SU-DHL-6 (cell line): ENCODE results near the gene BRDT.

Source experiments
- H2AFZ ChIP-seq: fragments of 200-600 bp; sonication (generic); 2 replicates; pipeline ENCODE4 v1.6.1; 2014; ENCODE audit warnings: low read depth, mild to moderate bottlenecking, moderate library complexity, mixed read lengths, antibody characterized with exemption, low read length; ENCODE audit not compliant: severe bottlenecking
- H3F3A ChIP-seq: fragments of 200-600 bp; shearing (Covaris generic); 2 replicates; pipeline ENCODE4 v1.6.0; 2016; ENCODE audit warnings: antibody characterized with exemption, mild to moderate bottlenecking; ENCODE audit not compliant: insufficient read depth
- H3K27ac ChIP-seq: fragments of 200-600 bp; sonication (generic); 2 replicates; pipeline ENCODE4 v1.5.1; 2016; ENCODE audit warnings: low read depth, mild to moderate bottlenecking, low read length, moderate library complexity, mixed read lengths
- H3K27me3 ChIP-seq: fragments of 200-600 bp; sonication (generic), shearing (Covaris generic); 2 replicates; pipeline ENCODE4 v1.6.0; 2014; ENCODE audit warnings: mild to moderate bottlenecking, low read length
- H3K36me3 ChIP-seq: fragments of 200-600 bp; sonication (generic); 2 replicates; pipeline ENCODE4 v1.6.1; 2014; ENCODE audit warnings: mild to moderate bottlenecking, low read length, mixed read lengths
- H3K4me2 ChIP-seq: fragments of 300-600, 200-600 bp; shearing (Covaris generic), sonication (generic); 2 replicates; pipeline ENCODE4 v1.6.0; 2014; ENCODE audit warnings: low read length, low read depth, mild to moderate bottlenecking; ENCODE audit not compliant: poor library complexity, severe bottlenecking
- H3K4me3 ChIP-seq: fragments of 200-600 bp; sonication (generic); 2 replicates; pipeline ENCODE4 v1.5.1; 2014; ENCODE audit warnings: antibody characterized with exemption, low read length, mild to moderate bottlenecking, mixed read lengths; ENCODE audit not compliant: insufficient read depth, poor library complexity, severe bottlenecking
- H3K79me2 ChIP-seq: fragments of 200-600 bp; sonication (generic); 2 replicates; pipeline ENCODE4 v1.6.1; 2014; ENCODE audit warnings: mild to moderate bottlenecking, low read length, moderate library complexity; ENCODE audit not compliant: insufficient read depth
- H3K9ac ChIP-seq: fragments of 200-600 bp; sonication (generic); 2 replicates; pipeline ENCODE4 v1.7.0; 2014; ENCODE audit warnings: mild to moderate bottlenecking, low read length
- H3K9me2 ChIP-seq: fragments of 200-600 bp; sonication (generic); replicated peaks from 2 replicates; pipeline ENCODE4 v1.6.1; 2014; ENCODE audit warnings: low read length; ENCODE audit not compliant: insufficient read depth
- H3K9me3 ChIP-seq: fragments of 200-600 bp; sonication (generic); 2 replicates; pipeline ENCODE4 v1.6.1; 2014; ENCODE audit warnings: low read length, mixed read lengths; ENCODE audit not compliant: insufficient read depth
- H4K20me1 ChIP-seq: fragments of 200-600 bp; sonication (generic); 2 replicates; pipeline ENCODE4 v1.6.1; 2014; ENCODE audit warnings: low read depth, mild to moderate bottlenecking, antibody characterized with exemption, low read length, moderate library complexity, mixed read lengths
- EZH2phosphoT487 ChIP-seq: fragments of 200-600 bp; sonication (generic), shearing (Covaris generic); conservative IDR thresholded peaks from 2 replicates; pipeline ENCODE4 v1.6.1; 2018; ENCODE audit warnings: mild to moderate bottlenecking, antibody characterized with exemption, low read length, moderate library complexity, mixed read lengths
- TF ChIP-seq, protein P1 (sequence below): fragments of 200-600 bp; sonication (generic); IDR thresholded peaks from one replicate; pipeline ENCODE4 v1.5.1; 2017; ENCODE audit warnings: antibody characterized with exemption, mild to moderate bottlenecking, low read length, moderate library complexity; ENCODE audit not compliant: insufficient read depth, poor library complexity, severe bottlenecking

The BRDT gene

DNA sequence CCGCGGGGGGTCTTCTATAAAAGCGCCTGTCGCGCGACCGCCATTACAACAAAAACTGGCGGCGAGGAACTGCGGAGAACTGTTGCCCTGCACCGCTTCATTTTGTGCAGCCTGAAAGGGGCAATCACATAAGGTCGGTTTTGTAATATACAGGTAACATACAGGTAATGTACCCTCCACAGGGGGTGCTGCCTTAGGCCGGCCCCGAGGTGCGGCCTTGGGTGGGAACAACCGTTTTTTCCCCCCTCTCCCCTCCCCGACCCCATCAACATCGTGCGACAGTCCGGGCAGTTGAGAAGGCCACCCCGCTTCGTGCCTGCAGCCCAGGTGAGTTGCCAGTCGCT, at the start of gene BRDT:
Gene BRDT (plus strand): TSS at position 46 of the 344 bp plus-strand sequence. CDS start 13,354 bp downstream, outside the sequence.
- H3K9ac ChIP-seq: no peak within 1 kb of the TSS
- H3K4me2 ChIP-seq: no peak within 1 kb of the TSS

DNA sequence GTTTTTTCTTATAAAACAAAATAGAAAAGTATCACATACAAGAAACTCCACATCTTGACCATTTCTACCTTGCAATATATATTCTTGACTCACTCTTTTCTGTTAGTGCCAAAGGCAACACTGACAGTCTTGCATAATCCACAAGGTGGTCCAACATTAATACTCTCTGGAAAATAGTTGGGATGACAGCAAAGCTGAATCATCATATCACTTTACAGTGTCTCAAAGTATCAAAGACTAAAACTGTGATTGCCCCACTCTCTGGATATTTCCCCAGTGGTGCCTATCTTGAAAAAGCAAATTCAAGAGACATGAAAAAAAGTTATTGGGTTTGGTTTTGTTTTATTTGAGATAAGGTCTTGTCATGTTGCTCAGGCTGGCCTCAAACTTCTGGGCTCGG, 48.6 kb upstream of the BRDT start:
- Histone ChIP-seq H3K27me3 (no peaks in the 10 kb centered on the region), H4K20me1 (no peaks in the 10 kb centered on the region), H3K4me3 (no peak overlapping the region), H3K79me2 (no peaks in the 10 kb centered on the region), H3F3A (no peaks in the 10 kb centered on the region), H3K36me3 (no peaks in the 10 kb centered on the region), H3K9me2 (no peaks in the 10 kb centered on the region), H2AFZ (no peak overlapping the region), H3K9ac (no peak overlapping the region), H3K9me3 (no peaks in the 10 kb centered on the region), H3K4me2 (no peak overlapping the region), H3K27ac (no peak overlapping the region)
- TF ChIP-seq, protein P1, sequence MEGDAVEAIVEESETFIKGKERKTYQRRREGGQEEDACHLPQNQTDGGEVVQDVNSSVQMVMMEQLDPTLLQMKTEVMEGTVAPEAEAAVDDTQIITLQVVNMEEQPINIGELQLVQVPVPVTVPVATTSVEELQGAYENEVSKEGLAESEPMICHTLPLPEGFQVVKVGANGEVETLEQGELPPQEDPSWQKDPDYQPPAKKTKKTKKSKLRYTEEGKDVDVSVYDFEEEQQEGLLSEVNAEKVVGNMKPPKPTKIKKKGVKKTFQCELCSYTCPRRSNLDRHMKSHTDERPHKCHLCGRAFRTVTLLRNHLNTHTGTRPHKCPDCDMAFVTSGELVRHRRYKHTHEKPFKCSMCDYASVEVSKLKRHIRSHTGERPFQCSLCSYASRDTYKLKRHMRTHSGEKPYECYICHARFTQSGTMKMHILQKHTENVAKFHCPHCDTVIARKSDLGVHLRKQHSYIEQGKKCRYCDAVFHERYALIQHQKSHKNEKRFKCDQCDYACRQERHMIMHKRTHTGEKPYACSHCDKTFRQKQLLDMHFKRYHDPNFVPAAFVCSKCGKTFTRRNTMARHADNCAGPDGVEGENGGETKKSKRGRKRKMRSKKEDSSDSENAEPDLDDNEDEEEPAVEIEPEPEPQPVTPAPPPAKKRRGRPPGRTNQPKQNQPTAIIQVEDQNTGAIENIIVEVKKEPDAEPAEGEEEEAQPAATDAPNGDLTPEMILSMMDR: no peak
- no peak for TF ChIP-seq EZH2phosphoT487

More for the DNA sequence above, at the start of gene BRDT:
- no peaks in the 10 kb centered on the region for H3K36me3 ChIP-seq
- no peak for TF ChIP-seq EZH2phosphoT487
- TF ChIP-seq, protein P1: no peak
- H2AFZ ChIP-seq: no peak within 1 kb of the TSS
- no peaks in the 10 kb centered on the region for H3K79me2 ChIP-seq
- H3F3A ChIP-seq: no peaks in the 10 kb centered on the region
- no peaks in the 10 kb centered on the region for H3K9me2 ChIP-seq
- H3K27ac ChIP-seq: no peak within 1 kb of the TSS
- H3K27me3 ChIP-seq: no peaks in the 10 kb centered on the region
- no peak within 1 kb of the TSS for H3K4me3 ChIP-seq
- no peaks in the 10 kb centered on the region for H4K20me1 ChIP-seq
- no peaks in the 10 kb centered on the region for H3K9me3 ChIP-seq

DNA sequence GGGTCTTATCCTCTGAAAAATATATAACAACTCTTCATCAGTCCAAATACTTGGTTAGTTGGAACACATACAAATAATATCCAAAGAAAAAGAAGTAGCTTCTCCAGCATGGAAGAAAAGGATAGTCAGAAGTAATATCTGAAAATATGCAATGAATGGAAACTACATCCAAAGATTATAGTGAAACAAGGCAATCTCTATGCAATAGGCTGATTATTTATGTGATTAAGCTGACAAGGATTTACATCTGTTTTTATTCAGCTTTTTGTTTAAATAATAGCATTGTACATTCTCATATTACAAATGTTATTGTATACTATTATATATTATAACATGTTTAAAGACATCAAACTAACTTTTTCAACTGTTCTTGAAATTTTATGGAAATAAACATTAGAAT, 48.0 kb upstream of the BRDT start:
- no peak overlapping the region for H2AFZ ChIP-seq
- H3K27me3 ChIP-seq: no peaks in the 10 kb centered on the region
- no peak overlapping the region for H3K4me3 ChIP-seq
- no peak overlapping the region for H3K9ac ChIP-seq
- H3K4me2 ChIP-seq: no peak overlapping the region
- H3K79me2 ChIP-seq: no peaks in the 10 kb centered on the region
- H4K20me1 ChIP-seq: no peaks in the 10 kb centered on the region
- no peaks in the 10 kb centered on the region for H3K9me2 ChIP-seq
- no peaks in the 10 kb centered on the region for H3F3A ChIP-seq
- TF ChIP-seq, protein P1: no peak
- TF ChIP-seq EZH2phosphoT487: no peak
- H3K36me3 ChIP-seq: no peaks in the 10 kb centered on the region
- H3K27ac ChIP-seq: no peak overlapping the region
- H3K9me3 ChIP-seq: no peaks in the 10 kb centered on the region
